H4 (cell line): ENCODE measurements around the gene CCDC106. TPM values are rescaled to one million over a fixed set of nuclear protein-coding genes. Genes with fewer than 3 reads are reported as not detected.

Source experiments
- DNase-seq: peaks from one replicate; pipeline ENCODE4 v3.0.0-alpha.2; 2015; ENCODE audit warnings: low spot score
- total RNA-seq: library from RNA; depleted of rRNA; stranded (reverse); fragments of >200 nt; shearing (Covaris generic); gene quantifications from 2 replicates; pipeline ENCODE4 v1.2.3, GENCODE V29; 2014

Gene CCDC106
- total RNA-seq, 1 experiment from 2014 or later: 2.4 TPM

DNA sequence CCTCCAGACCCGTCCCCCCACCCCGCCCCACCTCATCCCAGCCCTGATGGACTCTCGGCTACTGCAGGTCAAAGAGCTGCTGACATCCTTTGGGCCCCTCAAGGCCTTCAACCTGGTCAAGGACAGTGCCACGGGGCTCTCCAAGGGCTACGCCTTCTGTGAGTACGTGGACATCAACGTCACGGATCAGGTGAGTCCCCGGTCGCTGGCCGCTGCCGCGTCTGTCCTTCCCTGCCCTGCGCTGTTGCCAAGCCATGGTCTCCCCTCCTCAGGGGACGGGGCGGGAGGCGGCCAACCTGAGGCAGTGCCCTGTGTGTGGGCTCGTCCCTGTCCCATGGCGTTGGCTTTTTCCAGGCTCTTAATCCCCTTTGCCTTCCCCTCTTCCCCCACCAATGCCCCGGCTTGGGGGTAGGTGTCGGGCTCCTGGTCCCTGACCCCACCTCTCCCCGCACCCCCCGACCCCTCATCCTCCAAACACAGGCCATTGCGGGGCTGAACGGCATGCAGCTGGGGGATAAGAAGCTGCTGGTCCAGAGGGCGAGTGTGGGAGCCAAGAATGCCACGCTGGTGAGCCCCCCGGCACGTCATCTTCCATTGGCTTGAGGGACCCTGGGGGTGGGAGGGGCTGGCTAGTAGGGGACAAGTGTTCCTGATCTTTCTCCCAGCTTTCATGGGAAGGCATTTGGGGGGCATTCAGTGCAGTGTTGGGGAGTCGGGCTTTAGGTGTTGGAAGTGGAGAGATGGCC lies 20.8 kb downstream of the CCDC106 start:
- DNase-seq: no peak

DNA sequence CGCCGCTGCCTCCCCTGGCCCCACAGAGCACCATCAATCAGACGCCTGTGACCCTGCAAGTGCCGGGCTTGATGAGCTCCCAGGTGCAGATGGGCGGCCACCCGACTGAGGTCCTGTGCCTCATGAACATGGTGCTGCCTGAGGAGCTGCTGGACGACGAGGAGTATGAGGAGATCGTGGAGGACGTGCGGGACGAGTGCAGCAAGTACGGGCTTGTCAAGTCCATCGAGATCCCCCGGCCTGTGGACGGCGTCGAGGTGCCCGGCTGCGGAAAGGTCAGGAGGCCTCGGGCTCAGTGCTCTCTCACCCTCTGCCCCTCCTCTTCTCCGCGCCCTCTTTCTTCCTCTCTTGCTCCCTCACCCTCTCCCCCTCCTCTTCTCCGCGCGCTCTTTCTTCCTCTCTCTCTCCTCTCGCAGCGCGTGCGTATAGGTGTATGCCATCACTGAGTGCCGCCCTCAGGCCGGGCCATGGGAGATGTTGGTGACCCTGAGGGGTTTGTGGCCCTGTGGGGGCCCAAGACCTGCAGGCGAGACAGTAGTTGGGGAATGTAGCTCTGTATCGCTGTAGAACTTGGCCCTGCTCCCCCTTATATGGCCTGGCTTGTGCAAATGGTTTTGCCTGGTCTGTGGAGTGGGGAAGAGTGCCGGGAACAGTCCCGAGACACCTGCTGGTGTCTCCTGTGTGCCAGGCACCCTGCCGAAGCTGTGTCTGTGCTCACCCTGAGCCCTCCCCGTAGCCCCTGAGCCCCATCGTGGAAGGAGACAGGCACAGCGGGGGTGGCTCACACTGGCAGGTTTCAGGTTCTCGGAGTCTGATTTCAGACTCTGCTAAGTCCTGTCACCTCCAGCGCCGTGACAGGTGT lies 21.6 kb downstream of the CCDC106 start:
- DNase-seq: no peak

DNA sequence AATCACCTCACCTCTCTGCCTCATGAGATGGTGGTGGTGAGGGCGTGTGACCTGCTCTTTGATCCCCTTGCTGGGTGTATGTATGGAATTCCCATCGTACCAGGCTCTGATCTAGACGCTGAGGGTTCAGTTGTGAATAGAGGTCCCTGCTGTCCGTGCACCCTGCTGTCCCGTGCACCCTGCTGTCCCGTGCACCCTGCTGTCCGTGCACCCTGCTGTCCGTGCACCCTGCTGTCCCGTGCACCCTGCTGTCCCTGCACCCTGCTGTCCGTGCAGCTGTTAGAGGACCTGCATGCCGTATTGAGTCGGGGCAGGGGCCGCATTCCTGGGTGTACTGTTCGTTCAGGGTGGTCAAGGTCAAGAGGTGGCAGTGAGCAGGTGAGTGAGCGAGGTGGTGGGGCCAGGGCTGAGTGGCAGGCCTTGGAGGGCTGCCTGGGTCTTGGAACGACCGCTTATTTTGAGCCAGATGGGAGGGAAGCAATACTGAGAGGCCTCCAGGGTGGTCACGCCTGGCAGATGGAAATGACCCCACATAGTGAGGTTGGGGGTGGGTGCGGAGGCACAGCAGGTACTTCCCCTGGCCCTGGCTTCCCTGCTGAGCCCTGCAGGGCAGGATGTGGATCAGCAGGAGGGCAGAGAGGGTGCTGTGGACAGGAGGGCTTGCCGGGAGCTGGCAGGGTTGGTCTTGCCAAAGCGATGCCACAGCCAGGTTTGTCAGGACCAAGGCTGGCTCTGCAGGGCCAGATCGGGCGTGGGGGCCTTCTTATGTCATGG lies 22.5 kb downstream of the CCDC106 start:
- DNase-seq: peak; percentile 84

GRCh38 chr19:55671054-55671378 lies 23.0 kb downstream of the CCDC106 start:
- no peak for DNase-seq

- DNase-seq: no peak
Measured at GRCh38 chr19:55672418-55672817, 24.4 kb downstream of the CCDC106 start.

DNA sequence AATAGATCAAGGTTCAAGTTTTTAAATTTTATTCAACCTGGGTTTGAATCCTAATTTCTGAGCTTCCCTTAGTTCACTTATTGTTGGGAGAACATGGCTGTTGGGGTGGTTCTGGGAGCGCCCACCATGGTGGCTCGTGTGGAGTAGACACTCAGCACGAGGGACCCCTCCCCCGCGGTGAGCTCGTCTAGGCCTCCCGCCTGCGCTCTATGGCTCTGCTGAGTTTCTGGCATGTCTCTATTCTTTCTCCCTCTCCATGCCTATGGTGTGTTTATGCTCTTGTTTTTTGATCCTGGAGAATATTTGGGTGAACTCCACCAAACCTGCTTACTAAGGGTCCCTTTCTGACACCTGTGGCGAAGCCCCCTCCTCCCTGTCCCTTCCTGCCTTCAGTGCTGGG lies 25.5 kb downstream of the CCDC106 start:
- no peak for DNase-seq

DNA sequence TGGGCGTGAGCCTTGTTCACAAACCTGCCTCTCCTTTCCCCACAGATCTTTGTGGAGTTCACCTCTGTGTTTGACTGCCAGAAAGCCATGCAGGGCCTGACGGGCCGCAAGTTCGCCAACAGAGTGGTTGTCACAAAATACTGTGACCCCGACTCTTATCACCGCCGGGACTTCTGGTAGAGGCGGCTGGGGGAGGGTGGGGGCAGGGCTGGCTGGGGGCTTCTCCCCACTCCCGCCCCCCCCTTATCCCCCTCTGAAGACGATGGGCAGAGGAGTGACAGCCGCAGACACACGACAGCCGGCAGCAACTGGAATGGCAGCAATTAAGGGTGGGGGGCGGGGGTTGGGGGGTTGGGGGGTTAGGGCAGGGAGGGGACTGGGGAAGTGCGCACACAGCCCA lies 25.9 kb downstream of the CCDC106 start:
- no peak for DNase-seq

- DNase-seq: no peak
Measured at GRCh38 chr19:55674459-55674840, 26.4 kb downstream of the CCDC106 start.

DNA sequence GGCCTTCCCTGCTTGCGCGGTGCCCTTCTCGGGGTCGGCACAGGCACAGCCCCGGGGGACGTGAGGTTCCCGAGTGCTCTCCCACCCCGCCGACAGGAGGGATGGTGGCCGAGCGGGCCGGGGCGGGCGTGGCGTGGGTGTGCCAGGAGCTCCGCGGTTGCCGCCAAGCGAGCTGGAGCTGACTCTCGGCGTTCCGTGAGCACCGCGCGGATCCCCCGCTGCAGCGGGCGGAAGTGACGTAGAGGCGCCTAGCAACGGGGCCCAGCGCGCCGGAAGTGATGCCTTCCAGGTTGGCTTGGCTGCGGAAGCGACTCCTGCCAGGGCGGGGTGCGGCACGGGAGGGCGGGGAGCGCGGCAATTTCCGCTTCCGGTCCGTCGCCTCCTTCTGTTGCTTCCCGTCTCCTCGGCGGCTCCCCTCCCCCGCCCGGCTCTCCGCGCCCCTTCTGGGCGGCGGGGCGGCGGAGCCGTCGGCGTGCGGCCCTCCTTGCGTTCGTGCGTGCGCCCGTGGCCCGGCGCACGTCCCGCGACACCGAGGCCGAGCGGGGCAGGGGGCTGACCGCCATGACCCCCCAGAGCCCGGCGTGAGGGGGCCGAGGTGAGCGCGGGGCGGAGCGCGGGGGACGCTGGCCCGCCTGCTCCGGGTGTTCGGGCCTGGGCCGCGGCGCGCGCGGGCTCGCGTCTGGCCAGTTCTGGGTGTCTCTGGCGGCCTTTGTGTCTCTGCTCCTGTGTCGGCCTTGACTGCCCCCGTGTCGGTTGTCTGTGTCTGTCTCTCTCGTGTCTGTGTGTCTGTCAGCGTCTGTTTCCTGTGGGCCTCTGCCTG lies 27.0 kb downstream of the CCDC106 start, which contains the start of gene EPN1:
Gene EPN1 (plus strand): TSS at position 386 of the 820 bp plus-strand sequence. CDS start 3,402 bp downstream, outside the sequence.
- peak; percentile 99 for DNase-seq

DNA sequence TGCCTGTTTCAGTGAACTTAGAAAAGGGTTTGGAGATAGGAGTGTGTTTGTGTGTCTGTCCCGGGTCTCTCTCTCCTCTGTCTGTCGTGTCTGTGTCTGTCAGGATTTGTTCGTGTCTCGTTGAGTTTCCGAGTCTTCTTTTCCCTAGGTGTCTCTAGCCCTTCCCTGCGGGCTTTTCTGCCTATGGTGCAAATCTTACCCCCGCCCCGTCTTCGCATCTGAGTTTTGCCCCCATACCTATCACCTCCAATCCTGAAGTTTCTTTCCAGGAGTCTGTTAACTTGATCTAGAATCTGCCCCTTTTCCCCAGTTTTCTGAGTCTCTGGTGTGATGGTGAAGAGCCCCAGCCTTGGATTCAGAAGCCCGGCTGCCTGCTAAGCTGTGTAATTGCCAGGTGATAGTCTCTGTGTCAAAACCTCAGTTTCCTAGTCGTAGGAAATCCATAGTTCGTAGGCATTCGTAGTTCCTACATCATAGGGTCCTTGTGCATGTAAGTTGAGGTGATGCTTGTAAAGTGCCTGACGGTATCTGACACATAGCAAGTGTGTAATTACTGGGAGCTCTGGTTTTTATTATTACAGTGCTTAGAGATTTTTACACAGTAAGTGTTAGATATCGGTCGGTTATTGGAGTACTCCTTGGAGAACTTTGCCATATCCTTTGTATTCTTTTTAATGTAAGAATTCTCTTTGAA lies 27.8 kb downstream of the CCDC106 start:
- DNase-seq: no peak

GRCh38 chr19:55676383-55676782 lies 28.4 kb downstream of the CCDC106 start:
- DNase-seq: no peak

GRCh38 chr19:55676889-55677505 lies 29.0 kb downstream of the CCDC106 start:
- no peak for DNase-seq

GRCh38 chr19:55677572-55678028 lies 29.6 kb downstream of the CCDC106 start:
- no peak for DNase-seq

- no peak for DNase-seq
Measured at GRCh38 chr19:55678121-55678671, 30.2 kb downstream of the CCDC106 start.

DNA sequence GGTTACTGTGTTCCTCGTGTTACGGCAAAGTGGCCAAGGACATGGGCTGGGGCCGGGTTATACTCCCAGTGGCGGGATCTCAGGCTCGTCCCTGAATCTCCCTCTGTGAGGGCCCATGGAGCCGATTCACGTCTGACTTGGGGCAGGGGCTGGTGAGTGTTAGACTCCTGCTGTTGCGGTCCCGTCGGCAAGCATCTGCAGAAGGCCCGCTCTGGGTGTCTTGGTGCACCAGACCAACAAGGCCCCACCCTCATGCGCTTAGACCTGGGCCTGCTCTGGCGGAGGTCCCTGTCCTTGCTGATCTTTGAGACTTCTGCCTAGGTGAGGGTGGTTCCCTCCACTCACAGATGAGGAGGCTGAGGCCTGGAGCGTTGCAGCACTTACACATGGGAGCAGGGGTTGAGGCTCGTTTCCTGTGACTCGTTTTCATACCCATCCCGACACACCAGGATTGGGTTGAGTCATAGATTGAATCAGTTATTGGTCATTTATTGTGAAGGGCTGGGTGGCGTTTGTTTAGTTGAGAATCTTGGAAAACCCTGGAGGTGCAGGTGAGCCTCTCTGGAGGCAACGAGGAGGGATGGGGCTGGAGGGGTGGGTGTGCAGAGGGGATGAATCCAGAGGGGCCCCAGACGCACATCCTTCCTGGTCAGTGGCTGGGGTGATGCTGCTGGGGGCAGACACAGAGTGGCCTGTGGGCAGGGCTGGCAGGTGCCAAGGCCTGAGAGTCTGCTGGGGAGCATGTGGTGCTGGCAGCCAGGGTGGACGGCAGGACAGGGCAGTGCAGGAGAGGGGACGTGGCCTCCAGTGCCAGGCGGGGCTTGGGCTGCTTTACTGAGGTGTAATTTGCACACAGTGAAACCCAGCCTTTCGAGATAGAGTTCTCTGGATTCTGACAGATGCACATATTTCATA lies 31.6 kb downstream of the CCDC106 start:
- no peak for DNase-seq

- no peak for DNase-seq
Measured at GRCh38 chr19:55680339-55681130, 32.5 kb downstream of the CCDC106 start.

GRCh38 chr19:55681131-55682092 lies 33.4 kb downstream of the CCDC106 start:
- no peak for DNase-seq
